HepG2 (cell line): ENCODE results near the gene MRPL2. TPM values are rescaled to one million over a fixed set of nuclear protein-coding genes. Genes with fewer than 3 reads are reported as not detected.

ENCODE experiments used
- AHR ChIP-seq: IDR thresholded peaks from 2 replicates; pipeline ENCODE4 v1.6.1; 2018; ENCODE audit warnings: missing genetic modification reagents, missing compliant biosample characterization
- CBX1 ChIP-seq: IDR thresholded peaks from one replicate; pipeline ENCODE4 v1.6.1; 2016; ENCODE audit warnings: antibody characterized with exemption, low read depth
- CHCHD3 ChIP-seq: sonication (generic); formaldehyde crosslinking; IDR thresholded peaks from 2 replicates; pipeline ENCODE4 v1.8.0; 2022; ENCODE audit warnings: mild to moderate bottlenecking, missing genetic modification reagents, moderate library complexity
- CSRNP1 ChIP-seq: sonication (generic); formaldehyde crosslinking; IDR thresholded peaks from 2 replicates; pipeline ENCODE4 v1.8.1; 2023; ENCODE audit warnings: mild to moderate bottlenecking, missing genetic modification reagents
- GABPA ChIP-seq, 2 experiments: IDR thresholded peaks; 2 replicates each; pipeline ENCODE4 v1.6.1; 2011 to 2016; ENCODE audit warnings: low read depth in 2 of 2, low read length in 1 of 2, missing biosample characterization in 1 of 2, missing genetic modification characterization in 1 of 2
- GATAD1 ChIP-seq: IDR thresholded peaks from 2 replicates; pipeline ENCODE4 v1.6.1; 2016; ENCODE audit warnings: missing genetic modification reagents, missing compliant biosample characterization
- HDAC6 ChIP-seq: fragments of 200-600 bp; sonication (generic); IDR thresholded peaks from 2 replicates; pipeline ENCODE4 v1.7.0; 2017; ENCODE audit warnings: mild to moderate bottlenecking, antibody characterized with exemption, low read length, low read depth
- KDM5A ChIP-seq: fragments of 200-600 bp; sonication (generic); IDR thresholded peaks from 2 replicates; pipeline ENCODE4 v1.7.0; 2018; ENCODE audit warnings: antibody characterized with exemption, mild to moderate bottlenecking, low read length, borderline replicate concordance
- NFIC ChIP-seq: IDR thresholded peaks from 2 replicates; pipeline ENCODE4 v1.6.1; 2012; ENCODE audit warnings: mild to moderate bottlenecking, low read length, inconsistent platforms
- NR3C1 ChIP-seq: sonication (generic); formaldehyde crosslinking; IDR thresholded peaks from 2 replicates; pipeline ENCODE4 v1.4.0; 2020; ENCODE audit warnings: missing genetic modification reagents
- RELA ChIP-seq: sonication (generic); formaldehyde crosslinking; IDR thresholded peaks from 2 replicates; pipeline ENCODE4 v1.4.0; 2020; ENCODE audit warnings: missing genetic modification reagents
- SRSF9 ChIP-seq: fragments of 200-400 bp; formaldehyde crosslinking; IDR thresholded peaks from 2 replicates; pipeline ENCODE4 v1.6.1; 2018; ENCODE audit warnings: borderline replicate concordance, mild to moderate bottlenecking, low read depth, low read length; ENCODE audit not compliant: insufficient read depth, poor library complexity, severe bottlenecking
- ZBTB8A ChIP-seq: sonication (generic); formaldehyde crosslinking; IDR thresholded peaks from 2 replicates; pipeline ENCODE4 v1.4.0; 2020; ENCODE audit warnings: mild to moderate bottlenecking, low read depth, missing genetic modification reagents, borderline replicate concordance
- ZFP36L2 ChIP-seq: sonication (generic); formaldehyde crosslinking; IDR thresholded peaks from 2 replicates; pipeline ENCODE4 v1.4.0; 2020; ENCODE audit warnings: missing genetic modification reagents
- ZFP41 ChIP-seq: sonication (generic); formaldehyde crosslinking; IDR thresholded peaks from 2 replicates; pipeline ENCODE4 v1.4.0; 2020; ENCODE audit warnings: mild to moderate bottlenecking, missing genetic modification reagents, borderline replicate concordance
- ZNF224 ChIP-seq: sonication (generic); formaldehyde crosslinking; IDR thresholded peaks from 2 replicates; pipeline ENCODE4 v1.5.0; 2020; ENCODE audit warnings: mild to moderate bottlenecking, missing genetic modification reagents
- ZNF256 ChIP-seq: sonication (generic); formaldehyde crosslinking; conservative IDR thresholded peaks from 2 replicates; pipeline ENCODE4 v1.4.0; 2020; ENCODE audit warnings: missing genetic modification reagents
- ZNF367 ChIP-seq: sonication (generic); formaldehyde crosslinking; IDR thresholded peaks from 2 replicates; pipeline ENCODE4 v1.4.0; 2020; ENCODE audit warnings: missing genetic modification reagents, borderline replicate concordance
- ZNF382 ChIP-seq: sonication (generic); formaldehyde crosslinking; IDR thresholded peaks from 2 replicates; pipeline ENCODE4 v1.5.0; 2020; ENCODE audit warnings: missing genetic modification reagents, mild to moderate bottlenecking, borderline replicate concordance
- ZNF546 ChIP-seq: sonication (generic); formaldehyde crosslinking; conservative IDR thresholded peaks from 2 replicates; pipeline ENCODE4 v1.8.1; 2023; ENCODE audit warnings: mild to moderate bottlenecking, missing genetic modification reagents
- ZNF737 ChIP-seq: sonication (generic); formaldehyde crosslinking; IDR thresholded peaks from 2 replicates; pipeline ENCODE4 v1.5.0; 2020; ENCODE audit warnings: missing genetic modification reagents, mild to moderate bottlenecking, borderline replicate concordance
- polyA plus RNA-seq, 8 experiments: library from polyadenylated mRNA; depleted of rRNA in 3 of 8; stranded (reverse) in 7 of 8; unstranded in 1 of 8; fragments of >200 nt; fragmentation: Illumina TruSeq in 4 of 8; extraction: Trizol in 4 of 8; gene quantifications; 2 replicates each; pipeline versions ENCODE4 v1.2.1 to v1.2.3, GENCODE V29; 2011 to 2016; ENCODE audit warnings: low read depth in 4 of 8, missing spikeins in 1 of 8, mixed read lengths in 1 of 8; ENCODE audit not compliant: insufficient read depth in 1 of 8
- total RNA-seq, 5 experiments: library from RNA; depleted of rRNA; stranded (reverse); fragments of >200 nt; fragmentation: Illumina TruSeq; extraction: Trizol; gene quantifications; 2 replicates each; pipeline ENCODE4 v1.2.3, GENCODE V29; 2016; ENCODE audit warnings: low read depth in 1 of 5
- TF ChIP-seq, protein P1 (sequence below): sonication (generic); formaldehyde crosslinking; IDR thresholded peaks from 2 replicates; pipeline ENCODE4 v1.4.0; 2020; ENCODE audit warnings: missing genetic modification reagents, borderline replicate concordance
- TF ChIP-seq, protein P2 (sequence below): sonication (generic); formaldehyde crosslinking; IDR thresholded peaks from 2 replicates; pipeline ENCODE4 v1.5.0; 2020; ENCODE audit warnings: missing genetic modification reagents

Gene MRPL2
- total and polyA plus RNA-seq, 2 of the 13 experiments (the other 11 are each of a cell fraction or from before 2014, with no cell fraction given): 56.8 to 65.6 TPM

GRCh38 chr6:43021270-43022047, 37.8 kb downstream of the MRPL2 start, which contains the start of gene RRP36 (continued):
- TF ChIP-seq GABPA (IDR thresholded peaks at IDR 0.05; ENCODE audit: low read depth, low read length) (peak; percentile 91), GABPA (CRISPR knock-in tag; IDR thresholded peaks at IDR 0.05; ENCODE audit: low read depth) (peak; percentile 93), ZNF382 (no peak), CBX1 (peak; percentile 54), SRSF9 (no peak), NR3C1 (CRISPR knock-in tag) (no peak), ZBTB8A (CRISPR knock-in tag) (no peak), ZNF367 (peak; percentile 78; the same call in 1 of the 2 replicates), ZNF224 (CRISPR knock-in tag) (0 out of 2 replicates have a peak, but pooled peaks have one; percentile 36), ZNF737 (CRISPR knock-in tag) (no peak), CSRNP1 (peak; percentile 68; the same call in 1 of the 2 replicates), RELA (CRISPR knock-in tag) (no peak), KDM5A (no peak; the same call in none of the 2 replicates), ZFP36L2 (CRISPR knock-in tag) (no peak), CHCHD3 (no peak), NFIC (no peak), ZNF546 (CRISPR knock-in tag) (no peak), AHR (CRISPR knock-in tag) (peak; percentile 63; the same call in 1 of the 2 replicates), HDAC6 (no peak), ZNF256 (CRISPR knock-in tag) (0 out of 2 replicates have a peak, but pooled peaks have one; percentile 73), ZFP41 (CRISPR knock-in tag) (no peak), GATAD1 (CRISPR knock-in tag) (peak; percentile 89)
- TF ChIP-seq, protein P1, sequence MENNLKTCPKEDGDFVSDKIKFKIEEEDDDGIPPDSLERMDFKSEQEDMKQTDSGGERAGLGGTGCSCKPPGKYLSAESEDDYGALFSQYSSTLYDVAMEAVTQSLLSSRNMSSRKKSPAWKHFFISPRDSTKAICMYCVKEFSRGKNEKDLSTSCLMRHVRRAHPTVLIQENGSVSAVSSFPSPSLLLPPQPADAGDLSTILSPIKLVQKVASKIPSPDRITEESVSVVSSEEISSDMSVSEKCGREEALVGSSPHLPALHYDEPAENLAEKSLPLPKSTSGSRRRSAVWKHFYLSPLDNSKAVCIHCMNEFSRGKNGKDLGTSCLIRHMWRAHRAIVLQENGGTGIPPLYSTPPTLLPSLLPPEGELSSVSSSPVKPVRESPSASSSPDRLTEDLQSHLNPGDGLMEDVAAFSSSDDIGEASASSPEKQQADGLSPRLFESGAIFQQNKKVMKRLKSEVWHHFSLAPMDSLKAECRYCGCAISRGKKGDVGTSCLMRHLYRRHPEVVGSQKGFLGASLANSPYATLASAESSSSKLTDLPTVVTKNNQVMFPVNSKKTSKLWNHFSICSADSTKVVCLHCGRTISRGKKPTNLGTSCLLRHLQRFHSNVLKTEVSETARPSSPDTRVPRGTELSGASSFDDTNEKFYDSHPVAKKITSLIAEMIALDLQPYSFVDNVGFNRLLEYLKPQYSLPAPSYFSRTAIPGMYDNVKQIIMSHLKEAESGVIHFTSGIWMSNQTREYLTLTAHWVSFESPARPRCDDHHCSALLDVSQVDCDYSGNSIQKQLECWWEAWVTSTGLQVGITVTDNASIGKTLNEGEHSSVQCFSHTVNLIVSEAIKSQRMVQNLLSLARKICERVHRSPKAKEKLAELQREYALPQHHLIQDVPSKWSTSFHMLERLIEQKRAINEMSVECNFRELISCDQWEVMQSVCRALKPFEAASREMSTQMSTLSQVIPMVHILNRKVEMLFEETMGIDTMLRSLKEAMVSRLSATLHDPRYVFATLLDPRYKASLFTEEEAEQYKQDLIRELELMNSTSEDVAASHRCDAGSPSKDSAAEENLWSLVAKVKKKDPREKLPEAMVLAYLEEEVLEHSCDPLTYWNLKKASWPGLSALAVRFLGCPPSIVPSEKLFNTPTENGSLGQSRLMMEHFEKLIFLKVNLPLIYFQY (CRISPR knock-in tag): peak; percentile 32; the same call in 1 of the 2 replicates
- TF ChIP-seq, protein P2, sequence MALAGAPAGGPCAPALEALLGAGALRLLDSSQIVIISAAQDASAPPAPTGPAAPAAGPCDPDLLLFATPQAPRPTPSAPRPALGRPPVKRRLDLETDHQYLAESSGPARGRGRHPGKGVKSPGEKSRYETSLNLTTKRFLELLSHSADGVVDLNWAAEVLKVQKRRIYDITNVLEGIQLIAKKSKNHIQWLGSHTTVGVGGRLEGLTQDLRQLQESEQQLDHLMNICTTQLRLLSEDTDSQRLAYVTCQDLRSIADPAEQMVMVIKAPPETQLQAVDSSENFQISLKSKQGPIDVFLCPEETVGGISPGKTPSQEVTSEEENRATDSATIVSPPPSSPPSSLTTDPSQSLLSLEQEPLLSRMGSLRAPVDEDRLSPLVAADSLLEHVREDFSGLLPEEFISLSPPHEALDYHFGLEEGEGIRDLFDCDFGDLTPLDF (CRISPR knock-in tag): no peak
